Keratinocyte (primary cell): ENCODE measurements around the gene ABLIM2. TPM values are rescaled to one million over a fixed set of nuclear protein-coding genes. Genes with fewer than 3 reads are reported as not detected.

Source experiments
- DNase-seq: peaks from one replicate; pipeline ENCODE4 v3.0.0-alpha.2; 2011; ENCODE audit warnings: low read depth, missing footprints, low spot score
- FAIRE-seq: peaks from 2 replicates; lab custom pipeline; 2011; peaks lifted over from hg19 to GRCh38; lab: Jason Lieb, UNC
- H2AFZ ChIP-seq: 2 replicates; pipeline ENCODE4 v1.6.0; 2012; ENCODE audit warnings: low read length, control low read depth, inconsistent platforms; ENCODE audit not compliant: control insufficient read depth
- H3K27ac ChIP-seq: 2 replicates; pipeline ENCODE4 v1.5.1; 2011; ENCODE audit warnings: low read length; ENCODE audit not compliant: control insufficient read depth, insufficient read depth
- H3K27me3 ChIP-seq: 3 replicates; pipeline ENCODE4 v1.6.0; 2011; ENCODE audit warnings: low read length; ENCODE audit not compliant: control insufficient read depth, insufficient read depth; ENCODE audit errors: extremely low read depth
- H3K36me3 ChIP-seq, 2 experiments: 2 replicates in 1 of 2; 3 replicates in 1 of 2; pipeline ENCODE4 v1.5.1; 2011; ENCODE audit warnings: low read length in 2 of 2, mild to moderate bottlenecking in 1 of 2; ENCODE audit not compliant: control insufficient read depth in 2 of 2, insufficient read depth in 2 of 2; ENCODE audit errors: extremely low read depth in 1 of 2
- H3K4me1 ChIP-seq: 3 replicates; pipeline ENCODE4 v1.5.1; 2011; ENCODE audit warnings: low read length; ENCODE audit not compliant: control insufficient read depth, insufficient read depth; ENCODE audit errors: extremely low read depth
- H3K4me2 ChIP-seq: 3 replicates; pipeline ENCODE4 v1.6.0; 2011; ENCODE audit warnings: low read depth, low read length; ENCODE audit not compliant: control insufficient read depth, insufficient read depth; ENCODE audit errors: extremely low read depth
- H3K4me3 ChIP-seq, 3 experiments: fragments of 200-600 bp in 1 of 3; sonication (generic) in 1 of 3; 2 replicates in 2 of 3; 3 replicates in 1 of 3; pipeline ENCODE4 v1.5.1; 2011 to 2016; ENCODE audit warnings: low read length in 3 of 3, mild to moderate bottlenecking in 3 of 3, control low read depth in 2 of 3, inconsistent platforms in 1 of 3, low read depth in 1 of 3, mixed read lengths in 1 of 3, mixed run types in 1 of 3, moderate library complexity in 1 of 3; ENCODE audit not compliant: control insufficient read depth in 2 of 3, insufficient read depth in 2 of 3; ENCODE audit errors: extremely low read depth in 1 of 3
- H3K79me2 ChIP-seq: 2 replicates; pipeline ENCODE4 v1.6.0; 2012; ENCODE audit warnings: low read length; ENCODE audit not compliant: control insufficient read depth, insufficient read depth
- H3K9ac ChIP-seq: 3 replicates; pipeline ENCODE4 v1.6.0; 2011; ENCODE audit warnings: low read length; ENCODE audit not compliant: control insufficient read depth, insufficient read depth; ENCODE audit errors: extremely low read depth
- H3K9me1 ChIP-seq: 3 replicates; pipeline ENCODE4 v1.6.0; 2011; ENCODE audit warnings: low read length; ENCODE audit not compliant: control insufficient read depth, insufficient read depth; ENCODE audit errors: extremely low read depth
- H3K9me3 ChIP-seq: 2 replicates; pipeline ENCODE4 v1.5.1; 2012; ENCODE audit warnings: low read depth, low read length; ENCODE audit not compliant: control insufficient read depth
- H4K20me1 ChIP-seq: 3 replicates; pipeline ENCODE4 v1.6.0; 2011; ENCODE audit warnings: low read length; ENCODE audit not compliant: control insufficient read depth, insufficient read depth; ENCODE audit errors: extremely low read depth
- EZH2 ChIP-seq: IDR thresholded peaks from one replicate; pipeline ENCODE4 v1.6.1; 2012; ENCODE audit warnings: inconsistent platforms, mild to moderate bottlenecking, low read length, moderate library complexity
- dilution Hi-C: fragments of 300-500 bp; cut with MboI; formaldehyde crosslinking; loops from one replicate; pipeline ENCODE4 v1.7.0; 2020; ENCODE audit warnings: low sequenced_read_pairs; ENCODE audit not compliant: extremely low pct_ligation_motif_present
- polyA plus RNA-seq, 5 experiments: library from polyadenylated mRNA; depleted of rRNA in 3 of 5; stranded (reverse) in 3 of 5; stranded (forward) in 1 of 5; unstranded in 1 of 5; fragments of >200 nt; gene quantifications; 1 replicate in 1 of 5; 2 replicates in 3 of 5; 3 replicates in 1 of 5; pipeline versions ENCODE4 v1.2.1 to v1.2.3, GENCODE V29; 2011 to 2012; ENCODE audit warnings: missing spikeins in 2 of 5, low read depth in 1 of 5, low replicate concordance in 1 of 5
- TF ChIP-seq, protein P1 (sequence below), 3 experiments: IDR thresholded peaks in 1 of 3; conservative IDR thresholded peaks in 1 of 3; optimal IDR thresholded peaks in 1 of 3; 2 replicates in 2 of 3; 3 replicates in 1 of 3; pipeline versions ENCODE3 to v1.5.1; 2011; ENCODE audit warnings: low read length in 3 of 3, mild to moderate bottlenecking in 3 of 3, moderate library complexity in 2 of 3, control low read depth in 1 of 3, inconsistent platforms in 1 of 3; ENCODE audit not compliant: insufficient read depth in 2 of 3; ENCODE audit errors: extremely low read depth in 1 of 3

The ABLIM2 gene
- polyA plus RNA-seq, 1 donor (not counting 4 experiments of a cell fraction or from before 2014, with no cell fraction given) = 0.94 TPM

DNA sequence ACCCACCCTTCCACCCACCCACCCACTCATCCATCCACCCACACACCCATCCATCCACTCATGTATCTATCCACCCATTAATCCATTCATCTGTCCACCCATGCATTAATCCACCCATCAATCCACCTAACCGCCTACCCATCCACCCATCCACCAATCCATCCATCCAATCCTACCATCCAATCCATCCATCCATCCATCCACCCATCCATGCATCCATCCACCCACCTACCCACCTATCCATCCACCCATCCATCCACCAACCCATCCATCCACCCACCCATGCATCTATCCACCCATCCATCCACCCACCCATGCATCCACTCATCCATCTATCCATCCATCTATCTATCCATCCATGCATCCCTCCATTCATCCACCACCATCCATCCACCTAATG lies 184.2 kb downstream of the ABLIM2 start:
- no peak overlapping the region for H3K27ac ChIP-seq
- no peak overlapping the region for H2AFZ ChIP-seq
- DNase-seq (no peak), FAIRE-seq (no peak)
- no peaks in the 10 kb centered on the region for H3K79me2 ChIP-seq
- TF ChIP-seq EZH2 = no peak
- TF ChIP-seq, protein P1, sequence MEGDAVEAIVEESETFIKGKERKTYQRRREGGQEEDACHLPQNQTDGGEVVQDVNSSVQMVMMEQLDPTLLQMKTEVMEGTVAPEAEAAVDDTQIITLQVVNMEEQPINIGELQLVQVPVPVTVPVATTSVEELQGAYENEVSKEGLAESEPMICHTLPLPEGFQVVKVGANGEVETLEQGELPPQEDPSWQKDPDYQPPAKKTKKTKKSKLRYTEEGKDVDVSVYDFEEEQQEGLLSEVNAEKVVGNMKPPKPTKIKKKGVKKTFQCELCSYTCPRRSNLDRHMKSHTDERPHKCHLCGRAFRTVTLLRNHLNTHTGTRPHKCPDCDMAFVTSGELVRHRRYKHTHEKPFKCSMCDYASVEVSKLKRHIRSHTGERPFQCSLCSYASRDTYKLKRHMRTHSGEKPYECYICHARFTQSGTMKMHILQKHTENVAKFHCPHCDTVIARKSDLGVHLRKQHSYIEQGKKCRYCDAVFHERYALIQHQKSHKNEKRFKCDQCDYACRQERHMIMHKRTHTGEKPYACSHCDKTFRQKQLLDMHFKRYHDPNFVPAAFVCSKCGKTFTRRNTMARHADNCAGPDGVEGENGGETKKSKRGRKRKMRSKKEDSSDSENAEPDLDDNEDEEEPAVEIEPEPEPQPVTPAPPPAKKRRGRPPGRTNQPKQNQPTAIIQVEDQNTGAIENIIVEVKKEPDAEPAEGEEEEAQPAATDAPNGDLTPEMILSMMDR (optimal IDR thresholded peaks at IDR 0.05 in 1 of 3, IDR thresholded peaks at IDR 0.05 in 1 of 3, conservative IDR thresholded peaks at IDR 0.05 in 1 of 3; ENCODE audit: extremely low read depth in 1 of 3, insufficient read depth in 2 of 3, low read length in 3 of 3) = no peak
- H3K4me3 ChIP-seq = no peak overlapping the region
- H3K36me3 ChIP-seq = no peaks in the 10 kb centered on the region
- H3K4me2 ChIP-seq = no peak overlapping the region
- no peaks in the 10 kb centered on the region for H3K27me3 ChIP-seq
- dilution Hi-C loops = no loop called here
- H4K20me1 ChIP-seq = no peaks in the 10 kb centered on the region
- no peaks in the 10 kb centered on the region for H3K9me1 ChIP-seq
- H3K9ac ChIP-seq = no peak overlapping the region
- H3K9me3 ChIP-seq = no peaks in the 10 kb centered on the region
- H3K4me1 ChIP-seq = peaks cover 79% of the 10 kb centered on the region

DNA sequence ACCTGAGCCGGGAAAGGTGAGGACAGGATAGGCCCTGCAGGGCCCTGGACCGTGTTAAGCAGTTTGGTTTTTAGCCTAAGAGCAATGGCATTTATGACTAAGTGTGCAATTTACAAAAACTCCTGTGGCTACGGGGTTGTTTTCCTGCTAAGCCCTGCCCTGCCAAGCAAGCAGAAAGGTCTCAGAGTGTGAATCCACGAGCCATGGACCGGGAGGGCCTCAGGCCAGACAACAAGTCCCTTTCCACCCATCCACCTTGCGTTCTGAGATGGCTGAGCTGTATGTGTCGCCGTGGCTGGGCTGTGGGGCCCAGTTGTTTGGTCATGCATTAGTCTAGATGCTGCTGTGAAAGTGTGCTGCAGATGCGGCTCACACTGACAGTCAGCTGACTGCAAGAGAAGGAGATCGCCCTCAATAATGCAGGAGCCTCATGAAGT lies 185.1 kb downstream of the ABLIM2 start:
- Histone ChIP-seq H3K36me3 (no peaks in the 10 kb centered on the region), H3K79me2 (no peaks in the 10 kb centered on the region), H3K4me2 (peak overlapping the region; percentile 65), H3K4me1 (peaks cover 73% of the 10 kb centered on the region), H3K9me3 (no peaks in the 10 kb centered on the region), H3K9me1 (no peaks in the 10 kb centered on the region), H2AFZ (no peak overlapping the region), H4K20me1 (no peaks in the 10 kb centered on the region), H3K4me3 (no peak overlapping the region), H3K9ac (peak overlapping the region; percentile 51), H3K27me3 (no peaks in the 10 kb centered on the region), H3K27ac (peak overlapping the region; percentile 83)
- TF ChIP-seq, protein P1 (optimal IDR thresholded peaks at IDR 0.05 in 1 of 3, IDR thresholded peaks at IDR 0.05 in 1 of 3, conservative IDR thresholded peaks at IDR 0.05 in 1 of 3; ENCODE audit: extremely low read depth in 1 of 3, insufficient read depth in 2 of 3, low read length in 3 of 3) = no peak
- no peak for TF ChIP-seq EZH2
- FAIRE-seq (peak; percentile 91), DNase-seq (peak; percentile 81)
- dilution Hi-C loops = no loop called here
